Endometrial microvascular endothelial cells (primary cell): ENCODE results near the gene INSYN2A. TPM values are rescaled to one million over a fixed set of nuclear protein-coding genes. Genes with fewer than 3 reads are reported as not detected.

Source experiments
- in situ Hi-C: cut with HindIII; loops from 2 replicates; pipeline ENCODE4 v1.10.0; 2017; ENCODE audit warnings: low sequenced_read_pairs, low pct_unique_long_range_greater_than_20kb; ENCODE audit errors: inconsistent ontology term
- total RNA-seq: library from RNA; depleted of rRNA; stranded (reverse); fragments of >200 nt; gene quantifications from one replicate; pipeline ENCODE4 v1.2.3, GENCODE V29; 2015; ENCODE audit errors: inconsistent ontology term

INSYN2A gene
- total RNA-seq, 1 donor from 2014 or later = not detected

GRCh38 chr10:127198307-127198706 is 1.9 kb upstream of the INSYN2A start:
- in situ Hi-C loops = no loop called here

DNA sequence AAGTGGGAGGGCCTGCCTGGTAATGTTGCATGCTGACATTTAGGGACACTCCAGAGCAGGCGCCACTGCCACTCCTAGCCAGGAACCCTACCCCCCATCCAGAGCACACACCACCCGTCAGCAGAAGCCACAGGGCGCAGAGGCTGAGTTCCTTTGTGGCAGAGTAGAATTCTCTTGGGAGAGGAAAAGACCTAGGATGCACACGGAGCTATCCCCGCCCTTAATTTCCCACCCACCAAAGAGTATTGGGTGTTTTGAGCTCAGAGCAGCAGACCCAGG is 702 bp upstream of the INSYN2A start:
- in situ Hi-C loops = no loop called here

GRCh38 chr10:127195571-127196281 is 665 bp downstream of the INSYN2A start:
- in situ Hi-C loops = no loop called here

DNA sequence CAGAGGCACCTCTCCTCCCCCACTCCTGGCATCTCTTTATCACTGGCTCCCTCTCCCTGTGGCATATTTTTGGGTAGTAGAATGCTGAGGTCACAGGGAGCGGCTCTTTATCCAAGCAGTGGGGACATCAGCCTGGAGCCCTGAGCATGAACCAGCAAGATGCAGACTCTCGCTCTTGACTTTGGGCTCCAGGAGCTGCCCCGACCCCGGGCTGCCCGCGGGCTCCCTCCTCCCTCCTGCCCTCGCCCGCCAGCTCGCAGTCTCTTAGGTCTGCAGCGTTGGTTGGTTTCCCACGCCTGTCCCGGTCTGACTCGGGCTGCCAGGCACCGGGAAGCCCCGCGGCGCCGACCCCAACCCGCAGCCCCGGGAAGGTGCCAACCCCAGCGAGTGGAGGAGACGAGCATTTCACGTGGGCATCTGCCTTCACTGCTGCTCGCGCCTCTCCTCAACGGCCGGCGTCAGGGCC is 1.3 kb downstream of the INSYN2A start:
- in situ Hi-C loops = no loop called here

DNA sequence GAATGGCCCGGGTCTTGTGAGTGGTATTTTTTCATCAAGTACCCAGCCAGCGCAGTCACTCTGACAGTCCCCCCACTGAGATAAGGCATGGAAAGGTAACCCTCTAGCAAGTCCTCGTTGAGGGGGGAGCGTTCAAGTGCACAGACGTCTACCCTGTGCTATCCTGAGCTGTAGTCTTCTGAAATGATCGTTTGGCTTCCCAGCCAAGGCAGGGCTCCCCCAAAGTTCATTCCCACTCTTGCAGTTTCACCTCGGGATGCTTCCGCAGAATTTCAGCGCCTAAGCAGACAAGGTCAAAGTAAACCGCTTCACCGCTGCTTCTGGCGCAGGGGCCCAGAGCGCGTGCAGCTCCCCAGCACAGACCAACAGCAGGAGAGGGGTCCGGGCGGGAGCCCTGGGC is 1.8 kb downstream of the INSYN2A start:
- in situ Hi-C loops = no loop called here

DNA sequence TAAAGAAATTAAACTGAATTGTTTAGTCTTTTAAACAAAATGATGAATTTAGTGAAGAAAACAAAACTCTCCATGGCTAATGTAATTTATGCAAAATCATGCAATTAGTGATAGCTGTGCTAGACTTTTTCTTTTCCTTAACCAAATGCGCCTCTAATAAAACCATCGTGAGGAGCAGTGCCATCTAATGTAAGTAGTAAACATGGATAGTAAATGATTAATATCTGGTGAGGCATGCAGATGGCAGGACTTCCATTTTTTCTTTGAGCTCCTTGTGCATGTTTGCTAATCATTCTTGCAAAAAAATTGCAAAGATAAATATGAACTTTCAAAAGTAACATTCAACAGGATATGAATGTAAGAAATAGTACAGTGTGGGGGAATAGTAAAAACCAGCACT is 2.3 kb downstream of the INSYN2A start:
- in situ Hi-C loops = no loop called here

GRCh38 chr10:127193125-127193524 is 3.3 kb downstream of the INSYN2A start:
- in situ Hi-C loops = no loop called here

DNA sequence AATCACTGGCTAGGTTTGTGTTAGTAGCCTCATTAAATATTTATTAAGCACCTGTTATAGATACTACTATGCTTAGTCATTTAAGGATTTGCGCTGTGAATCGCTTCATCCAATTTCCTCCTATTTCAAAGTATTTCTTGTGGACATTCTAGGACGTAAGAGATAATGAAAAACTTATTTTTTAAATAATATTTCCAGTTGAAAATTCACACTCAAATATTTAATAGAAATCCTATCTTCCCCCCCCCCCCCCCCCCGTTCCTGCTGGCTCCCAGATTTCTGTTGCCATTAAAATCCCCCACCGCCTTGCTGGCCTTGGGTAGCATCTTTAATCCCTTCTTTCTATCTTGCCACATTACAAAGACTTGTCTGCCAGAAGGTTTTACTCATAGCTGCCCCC is 6.0 kb downstream of the INSYN2A start:
- in situ Hi-C loops = no loop called here

GRCh38 chr10:127189226-127189625 is 7.2 kb downstream of the INSYN2A start:
- in situ Hi-C loops = no loop called here

- in situ Hi-C loops = no loop called here
These were observed 9.6 kb downstream of the INSYN2A start for GRCh38 chr10:127186813-127187212.

- in situ Hi-C loops = no loop called here
These were observed 11.8 kb downstream of the INSYN2A start for GRCh38 chr10:127184582-127184981.

GRCh38 chr10:127182161-127182560 is 14.2 kb downstream of the INSYN2A start:
- in situ Hi-C loops = no loop called here

DNA sequence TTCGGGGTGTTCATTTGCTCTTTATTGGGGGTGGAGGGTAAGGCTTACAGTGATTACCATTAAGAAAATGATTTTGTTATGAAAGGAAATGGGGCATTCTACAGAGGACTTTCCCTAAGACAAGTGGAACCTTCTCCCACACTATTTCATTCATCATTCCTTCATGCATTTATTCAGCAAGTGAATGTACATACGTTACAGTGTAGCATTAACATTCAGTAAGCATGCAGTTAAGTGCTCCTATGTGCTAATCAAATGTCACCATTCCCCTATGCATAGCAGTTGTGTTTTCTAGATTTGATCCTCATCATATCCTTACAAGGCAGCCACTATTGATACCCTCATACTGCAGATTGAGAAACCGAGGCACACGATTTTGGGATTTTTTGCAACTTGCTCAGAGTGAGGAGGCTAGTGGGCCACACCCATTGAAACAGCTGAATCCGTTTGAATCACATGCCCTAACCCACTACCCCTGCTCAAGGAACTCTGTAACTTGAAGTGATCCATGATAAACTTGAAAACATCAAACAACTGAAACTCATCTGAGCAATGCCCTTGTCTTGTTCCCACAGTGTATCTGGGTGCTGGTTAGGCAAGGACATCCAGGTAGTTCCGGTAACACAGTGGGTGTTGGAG is 16.7 kb downstream of the INSYN2A start:
- in situ Hi-C loops = no loop called here

DNA sequence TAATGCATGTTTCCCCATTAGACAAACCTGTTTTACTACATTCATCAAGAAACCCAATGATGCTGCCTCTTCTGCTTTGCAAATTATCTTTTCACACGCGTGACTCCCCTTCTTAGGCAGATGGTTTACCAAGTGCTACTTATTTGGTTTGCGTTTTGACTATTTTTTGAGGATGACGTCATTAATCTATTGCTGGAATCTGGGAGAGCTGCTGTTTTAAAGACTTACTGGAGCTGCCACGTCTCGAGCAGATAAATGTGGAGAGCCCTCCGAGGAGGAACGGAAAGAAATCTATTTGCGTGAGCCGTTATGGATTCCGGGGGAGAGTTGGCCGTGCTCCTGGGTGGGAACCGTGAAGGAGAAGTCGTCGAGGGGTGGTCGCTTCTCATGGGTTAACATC is 19.7 kb downstream of the INSYN2A start:
- in situ Hi-C loops = no loop called here

- in situ Hi-C loops = no loop called here
These were observed 20.9 kb downstream of the INSYN2A start for GRCh38 chr10:127175357-127176110.

GRCh38 chr10:127174866-127175265 is 21.5 kb downstream of the INSYN2A start:
- in situ Hi-C loops = no loop called here

- in situ Hi-C loops = no loop called here
These were observed 28.1 kb downstream of the INSYN2A start for GRCh38 chr10:127168261-127168660.

DNA sequence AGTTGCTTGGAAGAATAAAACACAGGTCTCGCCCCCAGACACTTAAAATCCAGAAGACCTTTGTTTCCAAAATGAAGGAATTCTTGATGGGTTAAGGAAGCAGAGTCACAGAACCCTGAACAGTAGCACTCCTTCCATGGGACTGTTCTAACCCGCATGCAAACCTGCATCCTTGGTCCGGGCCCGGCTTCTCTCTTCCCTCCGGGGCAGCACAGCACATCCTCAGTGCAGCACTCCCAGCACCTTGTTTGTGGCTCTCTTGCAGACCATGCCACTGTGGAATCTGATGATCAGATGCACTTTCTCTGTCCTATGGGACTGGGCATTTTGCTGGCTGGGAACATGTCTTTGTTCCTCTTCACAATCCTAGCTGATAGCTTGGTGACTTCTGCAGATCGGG is 33.5 kb downstream of the INSYN2A start:
- in situ Hi-C loops = no loop called here

GRCh38 chr10:127161482-127161881 is 34.9 kb downstream of the INSYN2A start:
- in situ Hi-C loops = no loop called here

- in situ Hi-C loops = no loop called here
These were observed 36.6 kb downstream of the INSYN2A start for GRCh38 chr10:127159648-127160245.
